ENCODE data around the gene NGEF.

Gene NGEF

GRCh38 chr2:232835687-232836208 lies 177.3 kb downstream of the NGEF start:
- TF ChIP-seq CTCF (conservative IDR thresholded peaks at IDR 0.05) (no peak), ZFX (IDR thresholded peaks at IDR 0.05) (no peak)
- no peak overlapping the region for H3K27ac ChIP-seq

- no peak overlapping the region for H3K27ac ChIP-seq
Measured at GRCh38 chr2:232833830-232834229, 179.2 kb downstream of the NGEF start.

GRCh38 chr2:232831496-232831895 lies 181.6 kb downstream of the NGEF start:
- no peak for TF ChIP-seq CTCF (conservative IDR thresholded peaks at IDR 0.05)
- TF ChIP-seq ZFX (IDR thresholded peaks at IDR 0.05), result no peak
- H3K27ac ChIP-seq, result no peak overlapping the region

More at GRCh38 chr2:232833830-232834229, 179.2 kb downstream of the NGEF start:
- TF ChIP-seq ZFX (IDR thresholded peaks at IDR 0.05) (no peak), CTCF (conservative IDR thresholded peaks at IDR 0.05) (no peak)

GRCh38 chr2:232829988-232830387 lies 183.1 kb downstream of the NGEF start:
- TF ChIP-seq CTCF (conservative IDR thresholded peaks at IDR 0.05), result no peak
- no peak for TF ChIP-seq ZFX (IDR thresholded peaks at IDR 0.05)
- H3K27ac ChIP-seq, result no peak overlapping the region
